PC-3 (cell line): ENCODE results near the gene PITPNB.

Source experiments
- EZH2 ChIP-seq: fragments of 300-600 bp; sonication (generic); IDR thresholded peaks from one replicate; pipeline ENCODE4 v1.6.1; 2017; ENCODE audit warnings: antibody characterized with exemption, mild to moderate bottlenecking, low read length; ENCODE audit not compliant: unreplicated experiment
- EZH2phosphoT487 ChIP-seq: fragments of 300-600 bp; sonication (generic); IDR thresholded peaks from 2 replicates; pipeline ENCODE4 v1.6.1; 2018; ENCODE audit warnings: mild to moderate bottlenecking, antibody characterized with exemption, low read length, borderline replicate concordance
- TF ChIP-seq, protein P1 (sequence below): fragments of 300-600 bp; sonication (generic); conservative IDR thresholded peaks from 2 replicates; pipeline ENCODE4 v1.5.1; 2017; ENCODE audit warnings: antibody characterized with exemption, low read depth, mild to moderate bottlenecking, low read length

DNA sequence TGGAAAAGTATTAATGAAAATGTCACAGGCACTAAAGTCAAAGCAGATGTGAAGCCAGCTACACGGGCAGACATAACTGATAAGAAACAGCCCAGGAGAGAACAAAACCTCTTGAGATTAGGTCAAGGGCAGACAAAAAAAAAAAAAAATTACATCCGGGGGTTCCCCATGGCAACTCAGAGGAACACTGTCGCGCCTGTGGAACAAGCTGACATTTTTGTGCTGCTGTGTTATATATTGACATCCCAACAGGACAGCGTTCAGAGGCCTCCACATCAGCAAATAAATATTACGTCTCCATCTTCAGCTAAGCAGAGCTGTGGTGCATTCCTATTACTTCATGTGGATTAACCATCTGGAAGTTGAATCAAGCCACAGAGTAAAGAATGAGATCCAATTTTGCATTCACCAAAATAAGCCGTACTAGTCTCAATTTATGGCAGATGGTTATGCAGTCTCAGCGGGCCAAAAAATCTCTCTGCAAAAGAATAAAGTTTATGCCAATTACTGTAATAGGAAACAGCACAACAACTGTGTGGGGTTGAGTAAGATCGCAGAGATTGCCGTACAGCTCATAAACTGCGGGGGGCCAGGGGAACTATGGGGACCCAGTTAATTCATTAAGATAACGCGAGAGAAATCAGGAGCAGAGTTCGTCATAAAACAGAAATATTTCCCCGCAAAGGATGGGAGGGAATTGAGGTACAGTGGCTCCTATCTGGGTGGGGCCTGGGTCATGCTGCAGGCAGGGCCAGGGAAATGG lies 76.2 kb downstream of the PITPNB start:
- TF ChIP-seq, protein P1, sequence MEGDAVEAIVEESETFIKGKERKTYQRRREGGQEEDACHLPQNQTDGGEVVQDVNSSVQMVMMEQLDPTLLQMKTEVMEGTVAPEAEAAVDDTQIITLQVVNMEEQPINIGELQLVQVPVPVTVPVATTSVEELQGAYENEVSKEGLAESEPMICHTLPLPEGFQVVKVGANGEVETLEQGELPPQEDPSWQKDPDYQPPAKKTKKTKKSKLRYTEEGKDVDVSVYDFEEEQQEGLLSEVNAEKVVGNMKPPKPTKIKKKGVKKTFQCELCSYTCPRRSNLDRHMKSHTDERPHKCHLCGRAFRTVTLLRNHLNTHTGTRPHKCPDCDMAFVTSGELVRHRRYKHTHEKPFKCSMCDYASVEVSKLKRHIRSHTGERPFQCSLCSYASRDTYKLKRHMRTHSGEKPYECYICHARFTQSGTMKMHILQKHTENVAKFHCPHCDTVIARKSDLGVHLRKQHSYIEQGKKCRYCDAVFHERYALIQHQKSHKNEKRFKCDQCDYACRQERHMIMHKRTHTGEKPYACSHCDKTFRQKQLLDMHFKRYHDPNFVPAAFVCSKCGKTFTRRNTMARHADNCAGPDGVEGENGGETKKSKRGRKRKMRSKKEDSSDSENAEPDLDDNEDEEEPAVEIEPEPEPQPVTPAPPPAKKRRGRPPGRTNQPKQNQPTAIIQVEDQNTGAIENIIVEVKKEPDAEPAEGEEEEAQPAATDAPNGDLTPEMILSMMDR = no peak
- TF ChIP-seq EZH2 (no peak), EZH2phosphoT487 (no peak)
